IMR-90 (cell line): ENCODE measurements around the gene CSNK2A1. TPM values are rescaled to one million over a fixed set of nuclear protein-coding genes. Genes with fewer than 3 reads are reported as not detected.

Experiments
- ATAC-seq: fragments of 200-7000 bp; cut with Tn5 transposase; 2 replicates; pipeline ENCODE4 v1.9.1; 2020; ENCODE audit warnings: low read depth, mild to moderate bottlenecking, moderate library complexity
- BruUV-seq: library from RNA; stranded (reverse); fragments of 400-500 nt; replicated peaks from 2 replicates; lab custom pipeline; 2021; lab: Mats Ljungman, UMichigan
- CTCF ChIA-PET: fragments of 300-600 bp; formaldehyde crosslinking; extraction: SDS; loops from one replicate; lab custom pipeline; 2021; ENCODE audit warnings: antibody characterized with exemption; lab: Yijun Ruan, JAX
- POLR2A ChIA-PET: fragments of 300-600 bp; sonication (Branson Sonifier 250); formaldehyde crosslinking; loops from one replicate; lab custom pipeline; 2022; ENCODE audit warnings: antibody characterized with exemption; ENCODE audit not compliant: unreplicated experiment; lab: Charles Lee
- DNase-seq: peaks from one replicate; pipeline ENCODE4 v3.0.0; 2013
- H2AFZ ChIP-seq: replicated peaks from 2 replicates; pipeline ENCODE3; 2013; ENCODE audit warnings: low read length, mild to moderate bottlenecking; ENCODE audit not compliant: poor library complexity
- H2AK5ac ChIP-seq: 2 replicates; pipeline ENCODE4 v1.6.1; 2013; ENCODE audit warnings: low read depth, low read length, inconsistent platforms
- H2AK9ac ChIP-seq: replicated peaks from 2 replicates; pipeline ENCODE3; 2013; ENCODE audit warnings: mild to moderate bottlenecking, low read depth, low read length, moderate library complexity; ENCODE audit not compliant: poor library complexity
- H2BK120ac ChIP-seq: 2 replicates; pipeline ENCODE4 v1.6.1; 2013; ENCODE audit warnings: low read depth, low read length, inconsistent platforms
- H2BK15ac ChIP-seq: 3 replicates; pipeline ENCODE4 v1.6.1; 2013; ENCODE audit warnings: low read depth, low read length, inconsistent platforms
- H2BK20ac ChIP-seq: 2 replicates; pipeline ENCODE4 v1.6.1; 2013; ENCODE audit warnings: low read depth, mild to moderate bottlenecking, inconsistent platforms, low read length, moderate library complexity
- H2BK5ac ChIP-seq: 2 replicates; pipeline ENCODE4 v1.6.1; 2013; ENCODE audit warnings: mild to moderate bottlenecking, low read depth, low read length, inconsistent platforms; ENCODE audit not compliant: poor library complexity, severe bottlenecking
- H3K14ac ChIP-seq: replicated peaks from 2 replicates; pipeline ENCODE4 v1.6.1; 2013; ENCODE audit warnings: low read depth, low read length, inconsistent platforms
- H3K18ac ChIP-seq: 2 replicates; pipeline ENCODE4 v1.6.1; 2013; ENCODE audit warnings: low read depth, low read length, control low read depth
- H3K23ac ChIP-seq: 2 replicates; pipeline ENCODE4 v1.6.1; 2013; ENCODE audit warnings: low read depth, low read length, inconsistent platforms
- H3K27ac ChIP-seq: 2 replicates; pipeline ENCODE4 v1.5.1; 2013; ENCODE audit warnings: mild to moderate bottlenecking, control low read depth, low read length; ENCODE audit not compliant: insufficient read depth
- H3K27me3 ChIP-seq: 2 replicates; pipeline ENCODE4 v1.6.1; 2013; ENCODE audit warnings: low read length; ENCODE audit not compliant: control insufficient read depth, insufficient read depth
- H3K36me3 ChIP-seq: 2 replicates; pipeline ENCODE4 v1.6.1; 2013; ENCODE audit warnings: low read length, mixed read lengths; ENCODE audit not compliant: control insufficient read depth, insufficient read depth
- H3K4ac ChIP-seq: 2 replicates; pipeline ENCODE4 v1.6.1; 2013; ENCODE audit warnings: low read depth, low read length, inconsistent platforms
- H3K4me1 ChIP-seq: 2 replicates; pipeline ENCODE4 v1.6.1; 2013; ENCODE audit warnings: low read length, mixed read lengths; ENCODE audit not compliant: control insufficient read depth, insufficient read depth
- H3K4me2 ChIP-seq: 2 replicates; pipeline ENCODE4 v1.6.1; 2013; ENCODE audit warnings: low read depth, mild to moderate bottlenecking, control low read depth, low read length, moderate library complexity
- H3K4me3 ChIP-seq: 2 replicates; pipeline ENCODE4 v1.5.1; 2013; ENCODE audit warnings: low read depth, mild to moderate bottlenecking, control low read depth, low read length, moderate library complexity; ENCODE audit not compliant: insufficient read depth
- H3K56ac ChIP-seq: 2 replicates; pipeline ENCODE4 v1.6.1; 2013; ENCODE audit warnings: low read length, inconsistent platforms; ENCODE audit not compliant: insufficient read depth; ENCODE audit errors: extremely low read depth
- H3K79me1 ChIP-seq, 2 experiments: 2 replicates each; pipeline ENCODE4 v1.6.1; 2013; ENCODE audit warnings: low read length in 2 of 2, inconsistent platforms in 1 of 2, low read depth in 1 of 2
- H3K9ac ChIP-seq: 2 replicates; pipeline ENCODE4 v1.6.1; 2013; ENCODE audit warnings: low read depth, low read length, control low read depth
- H3K9me1 ChIP-seq: 2 replicates; pipeline ENCODE4 v1.6.1; 2013; ENCODE audit warnings: low read length, inconsistent platforms; ENCODE audit not compliant: insufficient read depth
- H3K9me3 ChIP-seq: 2 replicates; pipeline ENCODE4 v1.6.1; 2013; ENCODE audit warnings: low read length; ENCODE audit not compliant: control insufficient read depth, insufficient read depth
- H4K20me1 ChIP-seq: 2 replicates; pipeline ENCODE4 v1.6.1; 2013; ENCODE audit warnings: low read length, inconsistent platforms; ENCODE audit not compliant: insufficient read depth
- H4K5ac ChIP-seq: 2 replicates; pipeline ENCODE4 v1.6.1; 2013; ENCODE audit warnings: mild to moderate bottlenecking, low read depth, low read length, control low read depth
- H4K8ac ChIP-seq, 2 experiments: 2 replicates each; pipeline ENCODE4 v1.6.1; 2013; ENCODE audit warnings: low read depth in 2 of 2, low read length in 2 of 2, control low read depth in 1 of 2, inconsistent platforms in 1 of 2
- H4K91ac ChIP-seq: 2 replicates; pipeline ENCODE4 v1.6.1; 2013; ENCODE audit warnings: low read depth, low read length, inconsistent platforms; ENCODE audit not compliant: insufficient read depth
- CEBPB ChIP-seq: IDR thresholded peaks from 2 replicates; pipeline ENCODE4 v1.6.1; 2012; ENCODE audit warnings: low read depth, low read length, improper control_type of control experiment
- MAFK ChIP-seq: IDR thresholded peaks from 2 replicates; pipeline ENCODE4 v1.6.1; 2012; ENCODE audit warnings: low read depth, low read length, improper control_type of control experiment
- WGBS, 2 experiments: methylation state at CpG; one replicate each; pipeline versions ENCODE4 v1.1.5 to v1.1.7; 2013; ENCODE audit warnings: missing lambda C conversion rate in 2 of 2; ENCODE audit not compliant: insufficient read length in 1 of 2; ENCODE audit errors: extremely low coverage in 2 of 2; 5-methylcytosine and 5-hydroxymethylcytosine counted together
- dilution Hi-C: fragments of 300-500 bp; cut with HindIII; formaldehyde crosslinking; loops from one replicate; pipeline ENCODE4 v1.14.3; 2018; ENCODE audit warnings: low sequenced_read_pairs; ENCODE audit not compliant: unreplicated experiment
- in situ Hi-C: fragments of 300-500 bp; cut with MboI; formaldehyde crosslinking; loops from 3 replicates; pipeline ENCODE4 v1.14.3; 2019; ENCODE audit warnings: low sequenced_read_pairs, inconsistent platforms, mixed read lengths
- intact Hi-C: fragments of 100-400 bp; cut with micrococcal nuclease; formaldehyde crosslinking; loops from 2 replicates; pipeline ENCODE4 v1.10.0; 2022
- polyA plus RNA-seq, 3 experiments: library from polyadenylated mRNA; depleted of rRNA; stranded (reverse); fragments of >200 nt; gene quantifications; 2 replicates each; pipeline ENCODE4 v1.2.3, GENCODE V29; 2012; ENCODE audit warnings: low replicate concordance in 1 of 3
- total RNA-seq: library from RNA; depleted of rRNA; stranded (reverse); fragments of >200 nt; gene quantifications from 2 replicates; pipeline ENCODE4 v1.2.3, GENCODE V29; 2012

CSNK2A1 gene
- total and polyA plus RNA-seq, 2 of the 4 experiments (the other 2 are of a cell fraction), result 86.3 to 151 TPM

GRCh38 chr20:460707-461106, 82.9 kb downstream of the CSNK2A1 start:
- no peak overlapping the region for H4K8ac ChIP-seq
- H3K23ac ChIP-seq, result peak overlapping the region; percentile 44; the same call in 1 of the 2 replicates
- peaks cover 60% of the 10 kb centered on the region for H4K20me1 ChIP-seq
- H3K4me2 ChIP-seq, result peak overlapping the region; percentile 64
- peak overlapping the region; percentile 36; the same call in 1 of the 2 replicates for H3K9ac ChIP-seq
- H4K91ac ChIP-seq, result no peak overlapping the region
- WGBS, 2 experiments, result no CpG with 5 or more reads among the region's 2 CpGs
- ATAC-seq (no peak), DNase-seq (no peak)
- H4K5ac ChIP-seq, result no peak overlapping the region
- no peak overlapping the region for H2AK5ac ChIP-seq
- no peak overlapping the region for H3K18ac ChIP-seq
- BruUV-seq, result no TSS peak
- no peak overlapping the region for H3K27ac ChIP-seq
- H3K4me3 ChIP-seq, result peak overlapping the region; percentile 7; the same call in 1 of the 2 replicates
- no peak overlapping the region for H2BK15ac ChIP-seq
- H3K4me1 ChIP-seq, result peaks cover 7% of the 10 kb centered on the region
- H3K4ac ChIP-seq, result 0 out of 2 replicates have a peak overlapping the region, but pooled peaks have one; percentile 4
- H3K36me3 ChIP-seq, result peaks cover 2% of the 10 kb centered on the region; the same call in 1 of the 2 replicates
- in situ Hi-C loops, result no loop called here
- H3K27me3 ChIP-seq, result no peaks in the 10 kb centered on the region
- no peak overlapping the region for H2BK5ac ChIP-seq
- H3K9me1 ChIP-seq, result peaks cover 19% of the 10 kb centered on the region
- H2BK120ac ChIP-seq, result no peak overlapping the region
- peak overlapping the region; percentile 24 for H3K14ac ChIP-seq
- CTCF ChIA-PET, result interaction anchor here (1.1 kb wide), 1 partner anchor 108 kb away, joined by 3 read pairs; no protein-coding TSS in a partner anchor
- H2AFZ ChIP-seq, result no peak overlapping the region
- H3K9me3 ChIP-seq, result no peaks in the 10 kb centered on the region
- H3K79me1 ChIP-seq, result peaks cover 0 to 61% of the 10 kb centered on the region in 2 experiments; a peak in 3 of 4 replicates
- no peak overlapping the region for H2AK9ac ChIP-seq
- POLR2A ChIA-PET, result no interaction called here
- intact Hi-C loops, result no loop called here
- no peak overlapping the region for H2BK20ac ChIP-seq
- no peak for TF ChIP-seq MAFK
- TF ChIP-seq CEBPB, result 0 out of 2 replicates have a peak, but pooled peaks have one; percentile 12
- no peak overlapping the region for H3K56ac ChIP-seq
- dilution Hi-C loops, result no loop called here
